Lower leg skin (tissue), 3 donors: ENCODE data around the gene FETUB.

Source experiments
- POLR2A ChIP-seq, 2 donors: fragments of 450-650 bp; IDR thresholded peaks; one replicate each; pipeline ENCODE4 v1.6.1; 2016 to 2017; ENCODE audit warnings: antibody characterized with exemption in 2 of 2, mild to moderate bottlenecking in 1 of 2, moderate library complexity in 1 of 2
- TF ChIP-seq, protein P1 (sequence below), 3 donors: fragments of 450-650 bp; IDR thresholded peaks; one replicate each; pipeline ENCODE4 v1.5.1; 2016; ENCODE audit warnings: antibody characterized with exemption in 3 of 3, mild to moderate bottlenecking in 3 of 3, moderate library complexity in 2 of 3

DNA sequence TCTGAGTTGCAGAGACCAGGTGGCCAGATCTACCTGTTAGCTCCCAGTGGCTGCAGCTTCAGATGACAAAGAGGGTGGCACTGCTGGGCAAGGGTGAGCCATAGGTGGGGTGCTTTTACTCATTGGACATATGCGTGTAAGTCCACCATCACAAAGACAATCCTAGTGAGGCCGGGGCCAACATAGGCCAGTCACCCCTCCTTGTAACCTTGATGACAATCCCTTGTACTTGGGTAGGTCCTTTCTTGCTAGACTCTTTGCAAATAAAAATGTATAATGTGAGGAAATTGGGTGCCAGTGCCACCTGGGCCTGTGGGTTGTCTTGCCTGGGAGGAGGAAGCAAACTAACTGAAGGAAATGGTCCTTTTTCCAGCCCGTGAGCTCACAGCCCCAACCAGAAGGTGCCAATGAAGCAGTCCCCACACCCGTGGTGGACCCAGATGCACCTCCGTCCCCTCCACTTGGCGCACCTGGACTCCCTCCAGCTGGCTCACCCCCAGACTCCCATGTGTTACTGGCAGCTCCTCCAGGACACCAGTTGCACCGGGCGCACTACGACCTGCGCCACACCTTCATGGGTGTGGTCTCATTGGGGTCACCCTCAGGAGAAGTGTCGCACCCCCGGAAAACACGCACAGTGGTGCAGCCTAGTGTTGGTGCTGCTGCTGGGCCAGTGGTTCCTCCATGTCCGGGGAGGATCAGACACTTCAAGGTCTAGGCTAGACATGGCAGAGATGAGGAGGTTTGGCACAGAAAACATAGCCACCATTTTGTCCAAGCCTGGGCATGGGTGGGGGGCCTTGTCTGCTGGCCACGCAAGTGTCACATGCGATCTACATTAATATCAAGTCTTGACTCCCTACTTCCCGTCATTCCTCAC lies 19.7 kb upstream of the FETUB start:
- TF ChIP-seq, protein P1, sequence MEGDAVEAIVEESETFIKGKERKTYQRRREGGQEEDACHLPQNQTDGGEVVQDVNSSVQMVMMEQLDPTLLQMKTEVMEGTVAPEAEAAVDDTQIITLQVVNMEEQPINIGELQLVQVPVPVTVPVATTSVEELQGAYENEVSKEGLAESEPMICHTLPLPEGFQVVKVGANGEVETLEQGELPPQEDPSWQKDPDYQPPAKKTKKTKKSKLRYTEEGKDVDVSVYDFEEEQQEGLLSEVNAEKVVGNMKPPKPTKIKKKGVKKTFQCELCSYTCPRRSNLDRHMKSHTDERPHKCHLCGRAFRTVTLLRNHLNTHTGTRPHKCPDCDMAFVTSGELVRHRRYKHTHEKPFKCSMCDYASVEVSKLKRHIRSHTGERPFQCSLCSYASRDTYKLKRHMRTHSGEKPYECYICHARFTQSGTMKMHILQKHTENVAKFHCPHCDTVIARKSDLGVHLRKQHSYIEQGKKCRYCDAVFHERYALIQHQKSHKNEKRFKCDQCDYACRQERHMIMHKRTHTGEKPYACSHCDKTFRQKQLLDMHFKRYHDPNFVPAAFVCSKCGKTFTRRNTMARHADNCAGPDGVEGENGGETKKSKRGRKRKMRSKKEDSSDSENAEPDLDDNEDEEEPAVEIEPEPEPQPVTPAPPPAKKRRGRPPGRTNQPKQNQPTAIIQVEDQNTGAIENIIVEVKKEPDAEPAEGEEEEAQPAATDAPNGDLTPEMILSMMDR (IDR thresholded peaks at IDR 0.05) = no peak
- no peak for TF ChIP-seq POLR2A (IDR thresholded peaks at IDR 0.05)
